H1 (cell line): Measurements from ENCODE around the gene TSGA10. TPM values are rescaled to one million over a fixed set of nuclear protein-coding genes. Genes with fewer than 3 reads are reported as not detected.
"Not testable (repeated sequence)": the region's sequence is repeated elsewhere in the genome, so short reads cannot be mapped to it uniquely, and the experiment has no call there.

Experiments used
- CTCF ChIA-PET: fragments of 300-600 bp; sonication (Branson Sonifier 250); formaldehyde crosslinking; loops from one replicate; lab custom pipeline; 2021; ENCODE audit not compliant: partially characterized antibody; lab: Charles Lee
- POLR2A ChIA-PET: fragments of 300-600 bp; sonication (Branson Sonifier 250); formaldehyde crosslinking; loops from one replicate; lab custom pipeline; 2021; ENCODE audit warnings: inconsistent platforms; ENCODE audit not compliant: partially characterized antibody; lab: Charles Lee
- DNase-seq, 2 experiments: peaks; one replicate each; pipeline versions ENCODE4 v3.0.0 to v3.0.0-alpha.2; 2010 to 2022; ENCODE audit warnings: low spot score in 2 of 2, low read depth in 1 of 2, mixed read lengths in 1 of 2
- FAIRE-seq: peaks from 2 replicates; lab custom pipeline; 2011; peaks lifted over from hg19 to GRCh38; lab: Jason Lieb, UNC
- H2AFZ ChIP-seq: 2 replicates; pipeline ENCODE4 v1.8.1; 2012; ENCODE audit warnings: low read length, inconsistent platforms
- H2AK5ac ChIP-seq: 2 replicates; pipeline ENCODE4 v1.6.1; 2013; ENCODE audit warnings: low read depth, low read length
- H2BK120ac ChIP-seq: replicated peaks from 2 replicates; pipeline ENCODE3; 2013; ENCODE audit warnings: low read depth, low read length, inconsistent platforms
- H2BK12ac ChIP-seq: 2 replicates; pipeline ENCODE4 v1.6.1; 2013; ENCODE audit warnings: low read depth, low read length
- H2BK15ac ChIP-seq: 2 replicates; pipeline ENCODE4 v1.6.1; 2013; ENCODE audit warnings: low read length
- H2BK20ac ChIP-seq: 2 replicates; pipeline ENCODE4 v1.6.1; 2013; ENCODE audit warnings: low read length
- H2BK5ac ChIP-seq: 2 replicates; pipeline ENCODE4 v1.6.1; 2013; ENCODE audit warnings: low read depth, low read length
- H3K14ac ChIP-seq: 2 replicates; pipeline ENCODE4 v1.6.1; 2013; ENCODE audit warnings: inconsistent platforms; ENCODE audit not compliant: insufficient read length
- H3K18ac ChIP-seq: 2 replicates; pipeline ENCODE4 v1.6.1; 2013; ENCODE audit warnings: low read length; ENCODE audit errors: extremely low read depth
- H3K23ac ChIP-seq: 2 replicates; pipeline ENCODE4 v1.6.1; 2013; ENCODE audit warnings: inconsistent platforms; ENCODE audit not compliant: insufficient read length
- H3K23me2 ChIP-seq: 2 replicates; pipeline ENCODE4 v1.6.1; 2013; ENCODE audit warnings: low read depth, low read length
- H3K27ac ChIP-seq: 2 replicates; pipeline ENCODE4 v1.6.1; 2011; ENCODE audit warnings: low read depth, low read length, inconsistent platforms
- H3K27me3 ChIP-seq, 4 experiments: replicated peaks in 1 of 4; 1 replicate in 1 of 4; 2 replicates in 3 of 4; pipeline versions ENCODE4 v1.6.1 to v1.8.1; 2011 to 2013; ENCODE audit warnings: low read length in 3 of 4, mild to moderate bottlenecking in 3 of 4, inconsistent platforms in 2 of 4, mixed read lengths in 2 of 4, moderate library complexity in 1 of 4; ENCODE audit not compliant: control insufficient read depth in 3 of 4, insufficient read depth in 3 of 4; ENCODE audit errors: extremely low read depth in 1 of 4
- H3K36me3 ChIP-seq, 4 experiments: 2 replicates each; pipeline versions ENCODE4 v1.6.1 to v1.8.1; 2011 to 2013; ENCODE audit warnings: mild to moderate bottlenecking in 4 of 4, low read length in 3 of 4, moderate library complexity in 2 of 4, control low read depth in 1 of 4, inconsistent platforms in 1 of 4; ENCODE audit not compliant: insufficient read depth in 4 of 4, control insufficient read depth in 2 of 4
- H3K4ac ChIP-seq: replicated peaks from 2 replicates; pipeline ENCODE3; 2013; ENCODE audit warnings: low read length, low read depth, mixed read lengths, inconsistent platforms; ENCODE audit not compliant: insufficient read length
- H3K4me1 ChIP-seq, 4 experiments: replicated peaks in 1 of 4; 1 replicate in 1 of 4; 2 replicates in 3 of 4; pipeline versions ENCODE4 v1.6.1 to v1.8.1; 2011 to 2013; ENCODE audit warnings: low read length in 3 of 4, inconsistent platforms in 2 of 4, mixed read lengths in 1 of 4; ENCODE audit not compliant: insufficient read depth in 4 of 4, control insufficient read depth in 3 of 4
- H3K4me2 ChIP-seq, 2 experiments: 2 replicates each; pipeline versions ENCODE4 v1.6.1 to v1.8.1; 2011 to 2013; ENCODE audit warnings: low read depth in 2 of 2, low read length in 2 of 2, control low read depth in 1 of 2, inconsistent platforms in 1 of 2, mild to moderate bottlenecking in 1 of 2; ENCODE audit not compliant: insufficient read depth in 1 of 2
- H3K4me3 ChIP-seq, 4 experiments: fragments of 200-600, 300-600 bp in 1 of 4; sonication (generic), shearing (Covaris generic), sonication (Bioruptor Twin) in 1 of 4; 2 replicates each; pipeline versions ENCODE4 v1.5.1 to v1.8.1; 2011 to 2016; ENCODE audit warnings: low read length in 4 of 4, low read depth in 3 of 4, control low read depth in 2 of 4, inconsistent platforms in 2 of 4, mild to moderate bottlenecking in 2 of 4, mixed read lengths in 1 of 4, moderate library complexity in 1 of 4; ENCODE audit not compliant: insufficient read depth in 2 of 4; ENCODE audit errors: extremely low read depth in 1 of 4
- H3K56ac ChIP-seq: replicated peaks from 2 replicates; pipeline ENCODE3; 2013; ENCODE audit warnings: low read depth, mild to moderate bottlenecking, mixed read lengths, low read length, inconsistent platforms; ENCODE audit not compliant: insufficient read length
- H3K79me1 ChIP-seq: 2 replicates; pipeline ENCODE4 v1.6.1; 2013; ENCODE audit warnings: low read depth, low read length, control low read depth
- H3K79me2 ChIP-seq, 2 experiments: 2 replicates each; pipeline versions ENCODE4 v1.6.1 to v1.8.1; 2012 to 2013; ENCODE audit warnings: low read length in 2 of 2, mild to moderate bottlenecking in 2 of 2, inconsistent platforms in 1 of 2; ENCODE audit not compliant: insufficient read depth in 2 of 2, control insufficient read depth in 1 of 2
- H3K9ac ChIP-seq, 4 experiments: replicated peaks in 1 of 4; 1 replicate in 1 of 4; 2 replicates in 3 of 4; pipeline versions ENCODE4 v1.6.1 to v1.8.1; 2011 to 2013; ENCODE audit warnings: low read depth in 3 of 4, low read length in 3 of 4, control low read depth in 2 of 4, mild to moderate bottlenecking in 2 of 4, moderate library complexity in 2 of 4, inconsistent platforms in 1 of 4; ENCODE audit errors: extremely low read depth in 1 of 4
- H3K9me3 ChIP-seq, 2 experiments: 2 replicates each; pipeline versions ENCODE4 v1.6.1 to v1.8.1; 2012 to 2013; ENCODE audit warnings: mild to moderate bottlenecking in 2 of 2, moderate library complexity in 2 of 2, control low read depth in 1 of 2, inconsistent platforms in 1 of 2, low read depth in 1 of 2, low read length in 1 of 2, mixed read lengths in 1 of 2; ENCODE audit not compliant: insufficient read depth in 2 of 2
- H4K20me1 ChIP-seq, 2 experiments: replicated peaks in 1 of 2; 2 replicates each; pipeline versions ENCODE3 to v1.8.1; 2011 to 2013; ENCODE audit warnings: inconsistent platforms in 2 of 2, low read length in 2 of 2, mild to moderate bottlenecking in 1 of 2; ENCODE audit not compliant: insufficient read depth in 2 of 2, control insufficient read depth in 1 of 2
- H4K5ac ChIP-seq: 2 replicates; pipeline ENCODE4 v1.6.1; 2013; ENCODE audit warnings: low read length, low read depth, mixed read lengths, inconsistent platforms; ENCODE audit not compliant: insufficient read length
- H4K8ac ChIP-seq: 2 replicates; pipeline ENCODE4 v1.8.0; 2013; ENCODE audit warnings: mild to moderate bottlenecking, moderate library complexity, low read length, inconsistent platforms; ENCODE audit not compliant: insufficient read depth; ENCODE audit errors: extremely low read depth
- H4K91ac ChIP-seq: replicated peaks from 2 replicates; pipeline ENCODE3; 2013; ENCODE audit warnings: low read length, mixed read lengths, inconsistent platforms; ENCODE audit not compliant: insufficient read length
- WGBS, 2 experiments: shearing (Covaris generic) in 1 of 2; methylation state at CpG; one replicate each; pipeline versions ENCODE4 v1.1.6 to v1.1.7; 2013 to 2015; ENCODE audit warnings: low lambda C conversion rate in 2 of 2, mixed read lengths in 2 of 2, inconsistent platforms in 1 of 2, low coverage in 1 of 2, missing lambda C conversion rate in 1 of 2; ENCODE audit not compliant: insufficient replicate concordance in 2 of 2, insufficient coverage in 1 of 2, insufficient read length in 1 of 2; ENCODE audit errors: extremely low coverage in 1 of 2, missing lambda C conversion rate in 1 of 2; 5-methylcytosine and 5-hydroxymethylcytosine counted together
- polyA plus RNA-seq, 7 experiments: library from polyadenylated mRNA; depleted of rRNA in 3 of 7; stranded (reverse) in 5 of 7; unstranded in 2 of 7; fragments of >200 nt in 5 of 7; fragments of 200-250 nt in 2 of 7; gene quantifications; 1 replicate in 5 of 7; 2 replicates in 1 of 7; 4 replicates in 1 of 7; pipeline versions ENCODE4 v1.2.1 to v1.2.3, GENCODE V29; 2011 to 2013; ENCODE audit warnings: missing spikeins in 2 of 7, mixed read lengths in 2 of 7
- total RNA-seq: library from RNA; stranded (reverse); fragmentation: NEBNext Ultra II Directional; extraction: Animal tissue kit (Norgen Biotek cat#: 25700); gene quantifications from 2 replicates; pipeline ENCODE4 v1.2.1, GENCODE V29; 2021

Gene TSGA10
- total and polyA plus RNA-seq, 2 of the 8 experiments (the other 6 are each of a cell fraction or from before 2014, with no cell fraction given): 2.2 to 7.4 TPM

DNA sequence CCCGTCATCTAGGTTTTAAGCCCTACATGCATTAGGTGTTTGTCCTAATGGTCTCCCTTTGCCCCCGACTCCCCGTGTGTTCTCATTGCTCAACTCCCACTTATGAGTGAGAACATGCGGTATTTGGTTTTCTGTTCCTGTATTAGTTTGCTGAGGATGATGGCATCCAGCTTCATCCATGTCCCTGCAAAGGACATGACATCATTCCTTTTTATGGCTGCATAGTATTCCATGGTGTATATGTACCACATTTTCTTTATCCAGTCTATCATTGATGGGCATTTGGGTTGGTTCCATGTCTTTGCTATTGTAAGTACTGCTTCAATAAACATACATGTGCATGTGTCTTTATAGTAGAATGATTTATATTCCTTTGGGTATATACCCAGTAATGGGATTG, 37.6 kb upstream of the TSGA10 start:
- H2BK15ac ChIP-seq, H2BK120ac ChIP-seq, H3K4me3 ChIP-seq, H3K27ac ChIP-seq, H3K23ac ChIP-seq, H3K79me1 ChIP-seq, H3K56ac ChIP-seq, H3K27me3 ChIP-seq, H3K4me1 ChIP-seq, H3K23me2 ChIP-seq, H4K5ac ChIP-seq, H3K18ac ChIP-seq, H2AK5ac ChIP-seq, H4K91ac ChIP-seq, H2AFZ ChIP-seq, H3K9me3 ChIP-seq, H2BK5ac ChIP-seq, H3K4me2 ChIP-seq, H4K20me1 ChIP-seq, H2BK20ac ChIP-seq, CTCF ChIA-PET, FAIRE-seq, H2BK12ac ChIP-seq, H3K14ac ChIP-seq, DNase-seq, H4K8ac ChIP-seq, H3K9ac ChIP-seq, H3K4ac ChIP-seq: not testable (repeated sequence)
- H3K36me3 ChIP-seq: peaks cover 3 to 48% (median 29%) of the 10 kb centered on the region in 4 experiments; a peak in 7 of 8 replicates
- POLR2A ChIA-PET: interaction anchor here (1.0 kb wide), 1 partner anchor 12 kb away, joined by 3 read pairs; no protein-coding TSS in a partner anchor
- WGBS, 2 experiments: 96% methylated on average over 4 of the region's 4 CpGs; no CpG with 5 or more reads in 1 of the 2 experiments
- peaks cover 0 to 18% of the 10 kb centered on the region in 2 experiments; a peak in 2 of 4 replicates for H3K79me2 ChIP-seq
